ENCODE data around the gene ABLIM1.

Gene ABLIM1

GRCh38 chr10:114538181-114538906 is 119.7 kb downstream of the ABLIM1 start:
- Histone ChIP-seq H3K27ac (no peak overlapping the region), H3K4me1 (peaks cover 0 to 8% (median 1%) of the 10 kb centered on the region in 4 donors), H3K9me3 (peaks cover 0 to 5% (median 0%) of the 10 kb centered on the region in 3 donors), H3K36me3 (peaks cover 0 to 7% (median 0%) of the 10 kb centered on the region in 3 donors), H3K4me3 (no peak overlapping the region), H3K27me3 (no peaks in the 10 kb centered on the region)
- DNase-seq, result no peak
- TF ChIP-seq, protein P1, sequence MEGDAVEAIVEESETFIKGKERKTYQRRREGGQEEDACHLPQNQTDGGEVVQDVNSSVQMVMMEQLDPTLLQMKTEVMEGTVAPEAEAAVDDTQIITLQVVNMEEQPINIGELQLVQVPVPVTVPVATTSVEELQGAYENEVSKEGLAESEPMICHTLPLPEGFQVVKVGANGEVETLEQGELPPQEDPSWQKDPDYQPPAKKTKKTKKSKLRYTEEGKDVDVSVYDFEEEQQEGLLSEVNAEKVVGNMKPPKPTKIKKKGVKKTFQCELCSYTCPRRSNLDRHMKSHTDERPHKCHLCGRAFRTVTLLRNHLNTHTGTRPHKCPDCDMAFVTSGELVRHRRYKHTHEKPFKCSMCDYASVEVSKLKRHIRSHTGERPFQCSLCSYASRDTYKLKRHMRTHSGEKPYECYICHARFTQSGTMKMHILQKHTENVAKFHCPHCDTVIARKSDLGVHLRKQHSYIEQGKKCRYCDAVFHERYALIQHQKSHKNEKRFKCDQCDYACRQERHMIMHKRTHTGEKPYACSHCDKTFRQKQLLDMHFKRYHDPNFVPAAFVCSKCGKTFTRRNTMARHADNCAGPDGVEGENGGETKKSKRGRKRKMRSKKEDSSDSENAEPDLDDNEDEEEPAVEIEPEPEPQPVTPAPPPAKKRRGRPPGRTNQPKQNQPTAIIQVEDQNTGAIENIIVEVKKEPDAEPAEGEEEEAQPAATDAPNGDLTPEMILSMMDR (IDR thresholded peaks at IDR 0.05), result no peak
- intact Hi-C loops (cut with DNase I; ENCODE audit: low total_unique reads), result no loop called here

DNA sequence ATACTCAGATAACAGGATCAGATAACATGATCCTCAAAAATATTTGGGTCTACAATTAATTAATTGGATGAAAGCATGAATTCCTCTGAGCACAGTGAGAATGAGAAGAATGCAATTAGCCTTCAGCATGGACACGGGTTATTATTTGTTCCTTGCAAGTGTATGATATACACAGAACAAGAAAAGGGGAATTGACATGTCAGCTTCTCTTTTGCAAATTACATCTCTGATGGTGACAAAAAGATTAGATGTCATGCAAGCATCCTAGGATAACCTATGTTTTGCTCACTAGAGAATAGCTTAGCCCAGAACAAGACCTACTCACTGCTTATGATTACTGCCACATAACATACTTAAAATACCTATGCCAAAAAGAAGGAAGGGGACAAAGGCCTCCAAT is 120.3 kb downstream of the ABLIM1 start:
- Histone ChIP-seq H3K9me3 (peaks cover 0 to 5% (median 0%) of the 10 kb centered on the region in 3 donors), H3K27me3 (no peaks in the 10 kb centered on the region), H3K36me3 (peaks cover 0 to 7% (median 0%) of the 10 kb centered on the region in 3 donors), H3K27ac (no peak overlapping the region), H3K4me3 (no peak overlapping the region), H3K4me1 (peaks cover 0 to 8% (median 1%) of the 10 kb centered on the region in 4 donors)
- no peak for DNase-seq
- TF ChIP-seq, protein P1 (IDR thresholded peaks at IDR 0.05), result no peak
- intact Hi-C loops (cut with DNase I; ENCODE audit: low total_unique reads), result no loop called here

DNA sequence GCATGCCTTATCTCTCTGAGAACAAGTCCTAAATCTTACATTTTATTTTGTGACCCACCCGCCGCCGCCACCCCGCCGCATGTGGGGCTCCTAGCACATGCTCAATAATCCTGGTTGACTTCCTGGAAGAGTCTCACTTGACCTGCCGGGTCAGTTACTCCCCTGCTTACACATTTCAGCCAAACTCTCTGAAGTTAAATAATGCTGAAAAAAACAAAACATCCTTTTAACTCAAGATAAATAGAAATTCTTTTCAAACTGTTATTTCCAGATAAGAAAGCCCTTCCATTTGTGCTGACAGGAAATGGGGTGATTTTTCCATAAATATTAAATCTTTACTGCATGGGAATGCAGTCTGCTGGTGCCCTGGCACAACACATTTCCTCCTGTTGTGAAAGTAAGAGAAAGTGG is 123.5 kb downstream of the ABLIM1 start:
- DNase-seq, result no peak
- peaks cover 0 to 5% (median 0%) of the 10 kb centered on the region in 3 donors for H3K9me3 ChIP-seq
- no peak overlapping the region for H3K4me3 ChIP-seq
- intact Hi-C loops (cut with DNase I; ENCODE audit: low total_unique reads), result no loop called here
- no peaks in the 10 kb centered on the region for H3K27me3 ChIP-seq
- H3K4me1 ChIP-seq, result peaks cover 0 to 8% (median 0%) of the 10 kb centered on the region in 4 donors
- no peak overlapping the region for H3K27ac ChIP-seq
- H3K36me3 ChIP-seq, result peaks cover 0 to 4% (median 0%) of the 10 kb centered on the region in 3 donors
- TF ChIP-seq, protein P1 (IDR thresholded peaks at IDR 0.05), result no peak

GRCh38 chr10:114532226-114532625 is 125.8 kb downstream of the ABLIM1 start:
- peaks cover 0 to 4% (median 0%) of the 10 kb centered on the region in 3 donors for H3K36me3 ChIP-seq
- TF ChIP-seq, protein P1 (IDR thresholded peaks at IDR 0.05), result no peak

GRCh38 chr10:114526504-114527238 is 131.4 kb downstream of the ABLIM1 start:
- Histone ChIP-seq H3K4me3 (peak overlapping the region; percentile 41 to 50), H3K36me3 (no peaks in the 10 kb centered on the region), H3K4me1 (peaks cover 4 to 24% (median 12%) of the 10 kb centered on the region in 4 donors), H3K27ac (peak overlapping the region; percentile 37 to 62), H3K9me3 (no peaks in the 10 kb centered on the region), H3K27me3 (no peaks in the 10 kb centered on the region)
- TF ChIP-seq, protein P1 (IDR thresholded peaks at IDR 0.05), result no peak
- DNase-seq, result peak; percentile 82 to 83
- intact Hi-C loops (cut with DNase I; ENCODE audit: low total_unique reads), result no loop called here

More at GRCh38 chr10:114532226-114532625, 125.8 kb downstream of the ABLIM1 start:
- Histone ChIP-seq H3K9me3 (peaks cover 0 to 5% (median 0%) of the 10 kb centered on the region in 3 donors), H3K27ac (no peak overlapping the region), H3K4me1 (peaks cover 0 to 5% (median 2%) of the 10 kb centered on the region in 4 donors), H3K4me3 (no peak overlapping the region), H3K27me3 (no peaks in the 10 kb centered on the region)
- intact Hi-C loops (cut with DNase I; ENCODE audit: low total_unique reads), result no loop called here
- no peak for DNase-seq

Data from tibial artery (tissue), 4 donors.